Testis (tissue), 3 donors: ENCODE results near the gene VLDLR. TPM values are rescaled to one million over a fixed set of nuclear protein-coding genes. Genes with fewer than 3 reads are reported as not detected.

Experiments
- DNase-seq: peaks from one replicate; pipeline ENCODE4 v3.0.0-alpha.2; 2019
- H3K27ac ChIP-seq, 2 donors: fragments of 200-600 bp; sonication (generic); one replicate each; pipeline ENCODE4 v1.5.1; 2019
- H3K27me3 ChIP-seq: fragments of 200-600 bp; sonication (generic); one replicate; pipeline ENCODE4 v1.5.1; 2019
- H3K36me3 ChIP-seq: fragments of 200-600 bp; sonication (generic); one replicate; pipeline ENCODE4 v1.5.1; 2017; ENCODE audit warnings: low read depth; ENCODE audit errors: missing control alignments
- H3K4me1 ChIP-seq: fragments of 200-600 bp; sonication (generic); one replicate; pipeline ENCODE4 v1.5.1; 2019
- H3K4me3 ChIP-seq, 2 donors: fragments of 200-600 bp; sonication (generic); one replicate each; pipeline ENCODE4 v1.5.1; 2017 to 2019
- H3K9me3 ChIP-seq: fragments of 200-600 bp; sonication (generic); one replicate; pipeline ENCODE4 v1.5.1; 2017
- CTCF ChIP-seq, 3 experiments: fragments of 450-650 bp in 2 of 3; fragments of 200-600 bp in 1 of 3; sonication (generic) in 1 of 3; IDR thresholded peaks; one replicate each; pipeline ENCODE4 v1.5.1; 2016 to 2019; ENCODE audit warnings: antibody characterized with exemption in 3 of 3, mild to moderate bottlenecking in 2 of 3, moderate library complexity in 1 of 3
- POLR2A ChIP-seq: fragments of 450-650 bp; IDR thresholded peaks from one replicate; pipeline ENCODE4 v1.6.1; 2017; ENCODE audit warnings: antibody characterized with exemption, mild to moderate bottlenecking, moderate library complexity
- WGBS, 2 donors: methylation state at CpG; one replicate each; pipeline ENCODE4 v1.1.5; 2018; 5-methylcytosine and 5-hydroxymethylcytosine counted together
- intact Hi-C: fragments of 100-400 bp; cut with DNase I; formaldehyde crosslinking; loops from one replicate; pipeline ENCODE4 v1.15.1; 2023; ENCODE audit warnings: low total_unique reads
- polyA plus RNA-seq: library from polyadenylated mRNA; stranded (reverse); fragments of 350-450 nt; fragmentation: Illumina TruSeq; extraction: RNeasy Lipid Tissue Mini Kit (QIAGEN cat#74804); gene quantifications from one replicate; pipeline ENCODE4 v1.2.3, GENCODE V29; 2014; ENCODE audit warnings: low read depth, low replicate concordance; ENCODE audit not compliant: insufficient read depth
- total RNA-seq, 2 donors: library from RNA; depleted of rRNA; stranded (reverse); fragments of >200 nt; gene quantifications; one replicate each; pipeline ENCODE4 v1.2.3, GENCODE V29; 2016

The VLDLR gene
- total and polyA plus RNA-seq, 3 donors from 2014 or later, result 15.6 to 30.0 (median 17.4) TPM

DNA sequence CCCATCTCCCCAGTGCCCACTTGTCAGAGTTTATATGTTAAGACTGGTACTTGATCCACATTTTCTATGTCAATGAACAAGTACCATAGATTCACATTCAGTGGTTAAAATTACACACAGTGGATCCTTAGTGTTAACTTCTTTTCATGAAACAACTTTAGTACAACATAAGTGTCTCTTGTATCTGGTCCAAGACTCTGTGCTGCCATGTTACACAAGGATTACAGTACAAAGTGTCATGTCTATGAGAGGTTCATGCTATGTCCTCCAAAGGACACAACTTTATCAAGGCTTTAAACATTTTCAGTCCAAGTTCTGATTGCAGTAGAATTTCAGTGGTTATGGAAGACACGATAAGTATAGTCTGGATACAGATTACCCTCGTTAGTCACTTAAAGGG lies 13.3 kb upstream of the VLDLR start:
- intact Hi-C loops, result no loop called here
- TF ChIP-seq POLR2A (no peak), CTCF (IDR thresholded peaks at IDR 0.05) (no peak)
- Histone ChIP-seq H3K4me3 (no peak overlapping the region), H3K4me1 (no peaks in the 10 kb centered on the region), H3K9me3 (no peaks in the 10 kb centered on the region), H3K36me3 (no peaks in the 10 kb centered on the region), H3K27me3 (no peaks in the 10 kb centered on the region), H3K27ac (no peak overlapping the region)
- no peak for DNase-seq
- 77 to 89% methylated on average over 2 of the region's 2 CpGs for WGBS, 2 donors

GRCh38 chr9:2610985-2611384 lies 10.6 kb upstream of the VLDLR start:
- 80 to 92% methylated on average over 2 of the region's 2 CpGs for WGBS, 2 donors
- Histone ChIP-seq H3K9me3 (no peaks in the 10 kb centered on the region), H3K27me3 (no peaks in the 10 kb centered on the region), H3K27ac (no peak overlapping the region), H3K36me3 (no peaks in the 10 kb centered on the region), H3K4me1 (no peaks in the 10 kb centered on the region), H3K4me3 (no peak overlapping the region)
- intact Hi-C loops, result no loop called here
- DNase-seq, result no peak
- TF ChIP-seq CTCF (IDR thresholded peaks at IDR 0.05), result no peak
- no peak for TF ChIP-seq POLR2A

DNA sequence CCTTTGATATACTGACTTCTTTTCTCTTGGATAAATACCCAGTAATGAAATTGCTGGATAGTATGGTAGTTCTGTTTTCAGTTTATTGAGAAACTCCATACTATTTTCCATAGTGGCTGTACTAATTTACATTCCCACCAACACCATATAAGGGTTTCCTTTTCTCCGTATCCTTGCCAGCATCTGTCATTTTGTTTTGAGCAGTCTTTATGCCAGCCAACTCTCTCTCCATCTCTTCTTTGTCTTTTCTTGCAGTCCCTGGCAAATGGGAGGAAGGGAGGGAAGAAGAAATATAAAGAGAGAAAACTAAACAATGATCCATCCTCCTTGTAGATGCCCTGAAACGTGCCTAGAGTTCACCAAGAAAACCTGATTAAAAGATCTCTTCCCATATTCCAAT lies 9.6 kb upstream of the VLDLR start:
- H3K27ac ChIP-seq, result no peak overlapping the region
- H3K4me3 ChIP-seq, result no peak overlapping the region
- intact Hi-C loops, result no loop called here
- no peak for DNase-seq
- TF ChIP-seq CTCF (IDR thresholded peaks at IDR 0.05) (no peak), POLR2A (no peak)
- H3K27me3 ChIP-seq, result no peaks in the 10 kb centered on the region
- no peaks in the 10 kb centered on the region for H3K9me3 ChIP-seq
- WGBS, 2 donors, result 88 to 93% methylated on average over 2 of the region's 2 CpGs
- H3K36me3 ChIP-seq, result no peaks in the 10 kb centered on the region
- no peaks in the 10 kb centered on the region for H3K4me1 ChIP-seq

- H3K27me3 ChIP-seq, result no peaks in the 10 kb centered on the region
- no peak for DNase-seq
- TF ChIP-seq POLR2A (no peak), CTCF (IDR thresholded peaks at IDR 0.05) (no peak)
- H3K27ac ChIP-seq, result no peak overlapping the region
- H3K4me1 ChIP-seq, result no peaks in the 10 kb centered on the region
- H3K9me3 ChIP-seq, result no peaks in the 10 kb centered on the region
- no peak overlapping the region for H3K4me3 ChIP-seq
- 86% methylated on average over 3 of the region's 3 CpGs for WGBS, 2 donors
- no peaks in the 10 kb centered on the region for H3K36me3 ChIP-seq
- intact Hi-C loops, result no loop called here
These were observed 7.8 kb upstream of the VLDLR start for GRCh38 chr9:2613730-2614271.

DNA sequence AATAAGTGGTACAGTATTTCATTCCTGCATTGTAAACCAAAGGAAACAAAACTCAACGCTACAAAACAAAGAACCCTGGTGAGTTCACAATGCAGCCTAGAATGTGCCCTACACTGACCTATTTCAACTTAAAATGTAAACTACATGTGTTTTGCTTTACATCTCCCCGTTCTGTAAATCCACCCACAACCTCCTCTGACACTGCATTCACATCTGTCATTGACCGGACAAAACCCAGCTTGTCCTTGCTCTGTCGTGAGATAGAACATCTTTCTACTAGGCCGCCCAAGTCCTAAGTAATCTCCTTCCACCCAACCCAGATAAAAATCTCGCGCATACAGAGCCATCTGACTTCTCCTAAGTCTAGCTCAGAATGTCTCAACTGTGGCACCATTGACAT lies 6.1 kb upstream of the VLDLR start:
- DNase-seq, result no peak
- intact Hi-C loops, result no loop called here

More for the DNA sequence above, 6.1 kb upstream of the VLDLR start:
- no peak overlapping the region for H3K27ac ChIP-seq
- 81 to 91% methylated on average over 7 of the region's 7 CpGs for WGBS, 2 donors
- H3K36me3 ChIP-seq, result no peaks in the 10 kb centered on the region
- no peak overlapping the region for H3K4me3 ChIP-seq
- no peaks in the 10 kb centered on the region for H3K9me3 ChIP-seq
- H3K27me3 ChIP-seq, result no peaks in the 10 kb centered on the region
- TF ChIP-seq CTCF (IDR thresholded peaks at IDR 0.05), result no peak
- TF ChIP-seq POLR2A, result no peak
- no peaks in the 10 kb centered on the region for H3K4me1 ChIP-seq
